ENCODE results near the gene ALDOB. TPM values are rescaled to one million over a fixed set of nuclear protein-coding genes. Genes with fewer than 3 reads are reported as not detected.
A peak's percentile ranks its signal among the peaks of the same experiment; 100 is the strongest.

The ALDOB gene
- total and polyA plus RNA-seq, 3 experiments from 2014 or later = not detected

DNA sequence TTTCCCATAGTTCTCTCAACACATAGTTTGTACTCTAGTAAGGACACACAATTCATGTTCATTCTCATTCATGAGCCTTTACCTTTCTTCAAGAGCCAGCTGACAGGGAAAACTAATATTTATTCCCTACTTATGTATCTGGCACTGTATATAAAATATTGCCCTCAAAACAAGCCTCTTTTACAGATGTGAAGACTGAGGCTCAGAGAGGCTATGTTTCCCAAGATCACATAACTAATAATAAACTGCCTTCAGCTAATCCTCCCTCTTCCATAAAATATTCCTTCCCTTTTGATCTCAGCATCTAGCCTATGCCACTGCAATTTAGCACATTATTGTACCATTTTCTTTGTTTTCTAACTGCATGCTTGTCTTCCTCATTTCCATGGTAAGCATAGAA, 18.2 kb downstream of the ALDOB start:
- no peak for DNase-seq
- no peaks in the 10 kb centered on the region for H3K4me1 Mint-ChIP-seq
- Histone ChIP-seq H3K9me3 (ENCODE audit: low read length) (peaks cover 15% of the 10 kb centered on the region), H3K27me3 (ENCODE audit: insufficient read depth, low read length, poor library complexity, severe bottlenecking) (no peaks in the 10 kb centered on the region), H3K4me1 (ENCODE audit: insufficient read depth, low read length) (no peaks in the 10 kb centered on the region), H3K27ac (ENCODE audit: low read depth, low read length) (no peak overlapping the region), H3K36me3 (ENCODE audit: insufficient read depth, low read length) (no peaks in the 10 kb centered on the region), H3K4me3 (ENCODE audit: low read length) (no peak overlapping the region)
- ChIA-PET POLR2A (no interaction called here), CTCF (no interaction called here)
- peaks cover 51 to 80% (median 59%) of the 10 kb centered on the region in 5 donors for H3K9me3 Mint-ChIP-seq
- peaks cover 0 to 3% of the 10 kb centered on the region in 2 donors for H3K27me3 Mint-ChIP-seq
- peaks cover 16 to 62% (median 18%) of the 10 kb centered on the region in 3 donors for H3K36me3 Mint-ChIP-seq
- H3K27ac Mint-ChIP-seq = no peak overlapping the region
- H3K4me3 Mint-ChIP-seq = no peak overlapping the region

- H3K9me3 ChIP-seq (ENCODE audit: low read length) = peaks cover 21% of the 10 kb centered on the region
- Mint-ChIP-seq H3K9me3 (peaks cover 48 to 89% (median 69%) of the 10 kb centered on the region in 5 donors), H3K27ac (no peak overlapping the region), H3K4me3 (no peak overlapping the region), H3K4me1 (no peaks in the 10 kb centered on the region), H3K27me3 (peaks cover 0 to 3% of the 10 kb centered on the region in 2 donors), H3K36me3 (peaks cover 15 to 66% (median 27%) of the 10 kb centered on the region in 3 donors)
- DNase-seq = no peak
- H3K4me1 ChIP-seq (ENCODE audit: insufficient read depth, low read length) = no peaks in the 10 kb centered on the region
- no peaks in the 10 kb centered on the region for H3K36me3 ChIP-seq (ENCODE audit: insufficient read depth, low read length)
- POLR2A ChIA-PET = no interaction called here
- H3K27me3 ChIP-seq (ENCODE audit: insufficient read depth, low read length, poor library complexity, severe bottlenecking) = no peaks in the 10 kb centered on the region
- CTCF ChIA-PET = no interaction called here
- no peak overlapping the region for H3K27ac ChIP-seq (ENCODE audit: low read depth, low read length)
- H3K4me3 ChIP-seq (ENCODE audit: low read length) = no peak overlapping the region
Observed at GRCh38 chr9:101415578-101415977, 20.0 kb downstream of the ALDOB start.

DNA sequence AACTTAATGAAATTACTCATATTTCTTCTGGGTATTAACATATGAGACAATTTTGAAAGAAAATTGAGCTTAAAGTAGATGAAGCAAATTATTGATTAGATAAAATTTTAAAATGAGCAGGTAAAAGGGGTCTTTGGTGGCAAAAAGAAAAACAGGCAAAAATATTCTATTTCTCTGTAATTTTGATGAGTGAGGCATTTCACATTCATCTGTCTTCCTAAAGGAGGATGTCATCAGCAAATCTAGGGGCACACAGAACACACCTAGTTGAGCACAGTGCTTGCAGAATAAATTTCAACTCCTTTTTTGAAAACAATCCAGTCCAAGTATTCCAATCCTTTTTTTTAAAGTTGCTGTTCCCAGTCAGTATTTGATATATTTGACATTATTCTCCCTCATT, 20.7 kb downstream of the ALDOB start:
- Mint-ChIP-seq H3K36me3 (peaks cover 15 to 64% (median 28%) of the 10 kb centered on the region in 3 donors), H3K4me1 (no peaks in the 10 kb centered on the region), H3K9me3 (peaks cover 48 to 91% (median 76%) of the 10 kb centered on the region in 5 donors), H3K4me3 (no peak overlapping the region), H3K27me3 (peaks cover 0 to 3% of the 10 kb centered on the region in 2 donors), H3K27ac (no peak overlapping the region)
- Histone ChIP-seq H3K4me1 (ENCODE audit: insufficient read depth, low read length) (no peaks in the 10 kb centered on the region), H3K36me3 (ENCODE audit: insufficient read depth, low read length) (no peaks in the 10 kb centered on the region), H3K27me3 (ENCODE audit: insufficient read depth, low read length, poor library complexity, severe bottlenecking) (no peaks in the 10 kb centered on the region), H3K27ac (ENCODE audit: low read depth, low read length) (no peak overlapping the region), H3K9me3 (ENCODE audit: low read length) (peaks cover 25% of the 10 kb centered on the region), H3K4me3 (ENCODE audit: low read length) (no peak overlapping the region)
- ChIA-PET POLR2A (no interaction called here), CTCF (no interaction called here)
- DNase-seq = no peak

DNA sequence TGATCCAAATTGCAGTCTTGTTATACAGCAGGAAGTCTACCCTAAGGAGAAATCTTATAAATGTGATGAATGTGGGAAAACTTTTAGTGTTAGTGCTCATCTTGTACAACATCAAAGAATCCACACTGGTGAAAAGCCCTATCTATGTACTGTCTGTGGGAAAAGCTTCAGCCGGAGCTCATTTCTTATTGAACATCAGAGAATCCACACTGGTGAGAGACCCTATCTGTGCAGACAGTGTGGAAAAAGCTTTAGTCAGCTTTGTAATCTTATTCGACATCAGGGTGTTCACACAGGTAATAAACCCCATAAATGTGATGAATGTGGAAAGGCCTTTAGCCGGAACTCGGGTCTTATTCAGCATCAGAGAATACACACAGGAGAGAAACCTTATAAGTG, 26.5 kb downstream of the ALDOB start:
- no peak for DNase-seq

DNA sequence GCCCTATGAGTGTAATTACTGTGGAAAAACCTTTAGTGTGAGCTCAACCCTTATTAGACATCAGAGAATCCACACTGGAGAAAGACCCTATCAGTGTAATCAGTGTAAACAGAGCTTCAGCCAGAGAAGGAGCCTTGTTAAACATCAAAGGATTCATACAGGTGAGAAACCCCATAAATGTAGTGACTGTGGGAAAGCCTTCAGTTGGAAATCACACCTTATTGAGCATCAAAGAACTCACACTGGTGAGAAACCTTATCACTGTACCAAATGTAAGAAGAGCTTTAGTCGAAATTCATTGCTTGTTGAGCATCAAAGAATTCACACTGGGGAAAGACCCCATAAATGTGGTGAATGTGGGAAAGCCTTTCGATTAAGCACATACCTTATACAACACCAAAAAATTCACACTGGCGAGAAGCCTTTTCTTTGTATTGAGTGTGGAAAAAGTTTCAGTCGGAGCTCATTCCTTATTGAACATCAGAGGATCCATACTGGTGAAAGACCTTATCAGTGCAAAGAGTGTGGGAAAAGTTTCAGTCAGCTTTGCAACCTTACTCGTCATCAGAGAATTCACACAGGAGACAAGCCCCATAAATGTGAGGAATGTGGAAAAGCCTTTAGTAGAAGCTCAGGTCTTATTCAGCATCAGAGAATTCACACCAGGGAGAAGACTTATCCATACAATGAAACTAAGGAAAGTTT, 27.0 kb downstream of the ALDOB start:
- no peak for DNase-seq
- H3K4me1 Mint-ChIP-seq = peaks cover 1 to 5% (median 4%) of the 10 kb centered on the region in 3 donors
- no peak overlapping the region for H3K4me3 Mint-ChIP-seq
- Histone ChIP-seq H3K9me3 (ENCODE audit: low read length) (peaks cover 52% of the 10 kb centered on the region), H3K4me3 (ENCODE audit: low read length) (peak overlapping the region; percentile 1), H3K27ac (ENCODE audit: low read depth, low read length) (no peak overlapping the region), H3K36me3 (ENCODE audit: insufficient read depth, low read length) (peaks cover 46% of the 10 kb centered on the region), H3K4me1 (ENCODE audit: insufficient read depth, low read length) (no peaks in the 10 kb centered on the region), H3K27me3 (ENCODE audit: insufficient read depth, low read length, poor library complexity, severe bottlenecking) (no peaks in the 10 kb centered on the region)
- no peak overlapping the region for H3K27ac Mint-ChIP-seq
- ChIA-PET CTCF (interaction anchor here (1.0 kb wide), 1 partner anchor 10 kb away, joined by 3 read pairs; the partner anchor contains the start of genes MRPL50 and ZNF189), POLR2A (no interaction called here)
- no peaks in the 10 kb centered on the region for H3K27me3 Mint-ChIP-seq
- H3K36me3 Mint-ChIP-seq = peaks cover 52 to 85% (median 75%) of the 10 kb centered on the region in 3 donors
- peaks cover 59 to 89% (median 79%) of the 10 kb centered on the region in 5 donors for H3K9me3 Mint-ChIP-seq

More for the DNA sequence above, 26.5 kb downstream of the ALDOB start:
- CTCF ChIA-PET = interaction anchor here (1.0 kb wide), 1 partner anchor 11 kb away, joined by 3 read pairs; the partner anchor contains the start of genes MRPL50 and ZNF189
- Histone ChIP-seq H3K27ac (ENCODE audit: low read depth, low read length) (no peak overlapping the region), H3K9me3 (ENCODE audit: low read length) (peaks cover 55% of the 10 kb centered on the region), H3K27me3 (ENCODE audit: insufficient read depth, low read length, poor library complexity, severe bottlenecking) (no peaks in the 10 kb centered on the region), H3K4me3 (ENCODE audit: low read length) (peak overlapping the region; percentile 9), H3K36me3 (ENCODE audit: insufficient read depth, low read length) (peaks cover 41% of the 10 kb centered on the region), H3K4me1 (ENCODE audit: insufficient read depth, low read length) (no peaks in the 10 kb centered on the region)
- peaks cover 57 to 91% (median 83%) of the 10 kb centered on the region in 5 donors for H3K9me3 Mint-ChIP-seq
- peaks cover 50 to 84% (median 73%) of the 10 kb centered on the region in 3 donors for H3K36me3 Mint-ChIP-seq
- peaks cover 0 to 1% (median 0%) of the 10 kb centered on the region in 3 donors for H3K4me1 Mint-ChIP-seq
- POLR2A ChIA-PET = no interaction called here
- H3K27ac Mint-ChIP-seq = no peak overlapping the region
- no peaks in the 10 kb centered on the region for H3K27me3 Mint-ChIP-seq
- H3K4me3 Mint-ChIP-seq = no peak overlapping the region

DNA sequence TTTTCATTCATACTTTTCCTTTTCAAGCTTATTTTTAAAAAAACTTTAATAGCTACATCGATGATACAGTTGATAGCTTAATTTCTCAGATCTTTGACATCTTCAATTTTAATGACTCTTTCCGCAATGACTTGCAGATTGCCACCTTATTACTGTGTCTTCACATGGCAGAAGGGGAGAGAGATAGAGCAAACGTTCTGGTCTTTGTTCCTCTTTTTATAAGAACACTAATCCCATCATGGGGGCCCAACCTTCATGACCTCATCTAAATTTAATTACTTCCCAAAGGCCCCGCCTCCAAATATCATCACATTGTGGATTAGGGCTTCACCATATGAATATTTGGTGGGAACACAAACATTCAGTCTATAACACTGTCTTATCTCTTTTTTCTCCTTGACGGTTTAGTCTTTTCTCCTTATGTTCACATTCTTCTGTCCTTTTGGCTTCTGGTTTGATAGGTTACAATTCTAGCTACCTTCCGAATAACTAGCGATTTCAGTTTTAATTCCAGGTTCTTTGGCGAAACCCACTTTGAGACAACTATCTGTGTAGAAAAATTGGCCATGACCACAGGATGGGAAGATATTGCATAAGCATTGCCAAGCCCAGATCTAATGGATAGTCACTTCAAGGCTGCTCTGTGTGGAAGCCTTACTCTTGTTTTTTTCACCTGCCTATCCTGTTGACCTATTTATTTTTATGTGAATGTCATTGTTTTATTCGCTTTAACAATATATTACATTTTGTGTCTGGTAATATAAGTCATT, 31.9 kb downstream of the ALDOB start:
- peaks cover 19% of the 10 kb centered on the region for H3K9me3 ChIP-seq (ENCODE audit: low read length)
- peak overlapping the region in 1 of 7 donors; percentile 40 for H3K4me3 Mint-ChIP-seq
- no peaks in the 10 kb centered on the region for H3K27me3 ChIP-seq (ENCODE audit: insufficient read depth, low read length, poor library complexity, severe bottlenecking)
- no peak overlapping the region for H3K4me3 ChIP-seq (ENCODE audit: low read length)
- DNase-seq = no peak
- ChIA-PET POLR2A (no interaction called here), CTCF (no interaction called here)
- peaks cover 39 to 47% (median 44%) of the 10 kb centered on the region in 3 donors for H3K4me1 Mint-ChIP-seq
- peaks cover 64% of the 10 kb centered on the region for H3K36me3 ChIP-seq (ENCODE audit: insufficient read depth, low read length)
- H3K36me3 Mint-ChIP-seq = peaks cover 68 to 85% (median 83%) of the 10 kb centered on the region in 3 donors
- H3K4me1 ChIP-seq (ENCODE audit: insufficient read depth, low read length) = peaks cover 24% of the 10 kb centered on the region
- H3K9me3 Mint-ChIP-seq = peaks cover 33 to 46% (median 41%) of the 10 kb centered on the region in 5 donors
- H3K27ac Mint-ChIP-seq = no peak overlapping the region
- no peak overlapping the region for H3K27ac ChIP-seq (ENCODE audit: low read depth, low read length)
- H3K27me3 Mint-ChIP-seq = no peaks in the 10 kb centered on the region

- peak overlapping the region; percentile 96 to 100 (median 98) for H3K4me3 Mint-ChIP-seq
- Histone ChIP-seq H3K9me3 (ENCODE audit: low read length) (peaks cover 5% of the 10 kb centered on the region), H3K36me3 (ENCODE audit: insufficient read depth, low read length) (peaks cover 41% of the 10 kb centered on the region), H3K27ac (ENCODE audit: low read depth, low read length) (no peak overlapping the region), H3K4me3 (ENCODE audit: low read length) (no peak overlapping the region), H3K4me1 (ENCODE audit: insufficient read depth, low read length) (peaks cover 46% of the 10 kb centered on the region), H3K27me3 (ENCODE audit: insufficient read depth, low read length, poor library complexity, severe bottlenecking) (no peaks in the 10 kb centered on the region)
- ChIA-PET POLR2A (no interaction called here), CTCF (interaction anchor here (0.9 to 1.3 kb wide), 2 partner anchors 12 to 130 kb away, joined by 3 to 4 read pairs; no protein-coding TSS in a partner anchor)
- H3K27me3 Mint-ChIP-seq = no peaks in the 10 kb centered on the region
- H3K9me3 Mint-ChIP-seq = peaks cover 3 to 18% (median 10%) of the 10 kb centered on the region in 5 donors
- H3K27ac Mint-ChIP-seq = peak overlapping the region in 7 of 8 donors; percentile 8 to 100 (median 70)
- H3K4me1 Mint-ChIP-seq = peaks cover 69 to 79% (median 79%) of the 10 kb centered on the region in 3 donors
- peaks cover 41 to 78% (median 54%) of the 10 kb centered on the region in 3 donors for H3K36me3 Mint-ChIP-seq
- DNase-seq = no peak
Observed at GRCh38 chr9:101400120-101400519, 35.5 kb downstream of the ALDOB start.

- Mint-ChIP-seq H3K36me3 (peaks cover 38 to 78% (median 52%) of the 10 kb centered on the region in 3 donors), H3K9me3 (peaks cover 0 to 12% (median 5%) of the 10 kb centered on the region in 5 donors), H3K27me3 (no peaks in the 10 kb centered on the region), H3K27ac (peak overlapping the region in 7 of 8 donors; percentile 97 to 100 (median 100)), H3K4me1 (peaks cover 75 to 84% (median 84%) of the 10 kb centered on the region in 3 donors), H3K4me3 (peak overlapping the region; percentile 96 to 100 (median 98))
- Histone ChIP-seq H3K9me3 (ENCODE audit: low read length) (no peaks in the 10 kb centered on the region), H3K36me3 (ENCODE audit: insufficient read depth, low read length) (peaks cover 36% of the 10 kb centered on the region), H3K4me1 (ENCODE audit: insufficient read depth, low read length) (peaks cover 50% of the 10 kb centered on the region), H3K27ac (ENCODE audit: low read depth, low read length) (peak overlapping the region; percentile 98), H3K4me3 (ENCODE audit: low read length) (peak overlapping the region; percentile 93), H3K27me3 (ENCODE audit: insufficient read depth, low read length, poor library complexity, severe bottlenecking) (no peaks in the 10 kb centered on the region)
- ChIA-PET POLR2A (no interaction called here), CTCF (interaction anchor here (0.9 to 1.5 kb wide), 2 partner anchors 11 to 12 kb away, joined by 3 to 6 read pairs; no protein-coding TSS in a partner anchor)
- DNase-seq = no peak
Observed at GRCh38 chr9:101399643-101399970, 36.0 kb downstream of the ALDOB start.
